HuH-7.5 (cell line): ENCODE measurements around the gene PHOSPHO1.
"Not testable (repeated sequence)": the region's sequence is repeated elsewhere in the genome, so short reads cannot be mapped to it uniquely, and the experiment has no call there.

Experiments
- DNase-seq: peaks from one replicate; pipeline ENCODE4 v3.0.0; 2011; ENCODE audit warnings: low spot score

Gene PHOSPHO1

DNA sequence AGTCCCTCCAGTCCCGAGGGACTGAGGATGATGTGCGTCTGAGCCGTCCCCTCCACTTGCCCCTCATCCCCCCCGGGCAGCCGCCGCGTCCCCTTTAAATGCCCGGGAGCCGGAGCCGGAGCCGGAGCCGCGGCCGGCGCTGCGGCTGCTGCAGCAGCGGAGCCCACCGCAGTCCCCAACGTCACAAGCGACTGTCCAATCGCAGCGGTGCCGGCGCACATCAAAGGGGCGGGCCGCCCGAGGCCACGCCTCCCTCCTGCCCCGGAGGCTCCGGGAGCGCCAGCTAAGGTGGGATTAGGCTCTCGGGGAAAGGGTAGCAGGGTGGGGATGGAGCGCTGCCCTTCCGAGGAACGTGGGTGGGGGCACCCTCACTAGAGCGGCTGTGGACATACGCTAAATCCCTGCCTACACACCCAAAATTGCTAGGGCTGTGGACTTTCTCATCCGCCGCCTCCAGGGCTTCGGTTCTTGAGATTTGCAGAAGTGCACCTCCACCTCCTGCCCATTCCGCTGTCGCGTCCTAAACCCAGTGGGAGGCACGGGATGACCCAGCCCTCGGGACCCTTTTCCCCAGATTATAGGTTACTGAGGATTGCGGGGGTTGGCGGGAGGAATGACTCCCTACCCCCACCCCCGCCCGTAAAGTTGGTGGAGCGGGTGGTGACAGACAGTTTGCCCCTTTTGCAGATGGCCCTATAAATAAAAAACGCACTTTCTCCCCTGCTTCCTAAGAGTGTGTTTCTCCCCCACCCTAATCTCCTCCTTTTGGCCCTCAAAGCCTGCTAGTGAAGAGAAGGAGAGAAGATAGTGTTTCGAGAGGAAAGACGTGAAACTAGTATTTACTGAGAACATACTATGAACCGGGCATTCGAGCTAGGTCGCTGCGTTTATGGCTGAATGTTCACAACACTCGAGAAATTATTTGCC, at the start of gene PHOSPHO1:
Gene PHOSPHO1 (minus strand): TSS at position 152 of the 927 bp plus-strand sequence. CDS start 4,096 bp downstream, outside the sequence.
- peak; percentile 94 for DNase-seq

DNA sequence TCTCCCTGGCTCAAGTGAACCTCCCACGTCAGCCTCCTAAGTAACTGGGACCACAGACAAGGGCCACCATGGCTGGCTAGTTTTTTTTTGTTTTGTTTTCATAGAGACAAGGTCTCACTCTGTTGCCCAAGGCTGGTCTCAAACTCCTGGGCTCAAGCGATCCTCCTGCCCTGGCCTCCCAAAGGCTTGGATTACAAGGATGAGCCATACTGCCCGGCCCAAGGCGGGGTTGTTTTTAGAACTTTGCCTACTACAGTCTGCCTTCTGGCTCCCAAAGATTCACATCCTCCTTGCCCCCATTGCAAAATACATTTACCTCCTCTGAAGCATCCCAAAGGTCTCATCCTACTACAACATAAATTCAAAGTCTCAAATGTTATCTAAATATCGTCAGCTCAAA, 49.5 kb upstream of the PHOSPHO1 start:
- DNase-seq: no peak

DNA sequence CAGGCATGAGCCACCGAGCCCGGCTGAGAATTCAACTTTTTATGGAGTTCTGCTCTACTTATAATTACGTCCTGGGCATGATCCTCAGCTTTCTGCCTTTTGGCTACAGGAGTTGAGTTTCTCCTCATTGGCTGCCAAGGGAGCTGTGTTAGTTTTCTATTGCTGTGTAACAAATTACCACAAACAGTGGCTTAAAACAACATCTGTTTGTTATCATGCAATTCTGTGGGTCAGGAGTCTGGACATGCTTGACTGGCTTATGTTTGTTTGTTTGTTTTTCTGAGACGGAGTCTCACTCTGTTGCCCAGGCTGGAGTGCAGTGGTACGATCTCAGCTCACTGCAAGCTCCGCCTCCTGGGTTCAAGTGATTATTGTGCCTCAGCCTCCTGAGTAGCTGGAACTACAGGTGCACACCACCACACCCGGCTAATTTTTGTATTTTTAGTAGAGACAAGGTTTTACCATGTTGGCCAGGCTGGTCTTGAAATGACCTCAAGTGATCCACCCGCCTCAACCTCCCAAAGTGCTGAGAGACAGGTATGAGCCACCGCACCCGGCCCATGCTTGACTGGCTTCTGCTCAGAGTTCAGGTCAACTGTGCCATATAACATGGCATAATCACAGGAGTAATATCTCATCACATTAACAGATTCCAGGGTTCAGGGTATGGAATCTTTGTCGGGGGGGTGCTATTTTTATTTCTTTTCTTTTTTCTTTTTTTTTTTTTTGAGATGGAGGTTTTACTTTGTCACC, 48.9 kb upstream of the PHOSPHO1 start:
- not testable (repeated sequence) for DNase-seq

DNA sequence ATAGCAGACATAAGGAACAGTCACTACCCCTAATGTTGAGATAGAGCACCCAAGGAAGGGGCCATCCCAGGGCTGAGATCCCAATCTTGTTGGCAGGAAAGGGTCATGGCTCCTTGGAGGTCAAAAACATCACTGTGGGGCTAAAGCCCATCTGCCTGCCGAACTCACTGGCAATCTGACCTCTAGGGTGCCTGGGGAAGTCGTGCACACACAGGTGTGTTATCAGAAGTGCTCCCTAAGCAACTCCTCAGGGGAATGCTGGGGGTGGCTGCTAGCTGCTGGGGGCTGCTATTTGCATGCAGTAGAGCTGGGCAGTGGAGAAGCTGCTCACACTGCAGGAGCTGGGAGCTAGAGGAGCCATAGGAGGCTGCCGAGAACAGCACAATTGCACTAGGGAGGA, 47.5 kb upstream of the PHOSPHO1 start:
- DNase-seq: no peak

DNA sequence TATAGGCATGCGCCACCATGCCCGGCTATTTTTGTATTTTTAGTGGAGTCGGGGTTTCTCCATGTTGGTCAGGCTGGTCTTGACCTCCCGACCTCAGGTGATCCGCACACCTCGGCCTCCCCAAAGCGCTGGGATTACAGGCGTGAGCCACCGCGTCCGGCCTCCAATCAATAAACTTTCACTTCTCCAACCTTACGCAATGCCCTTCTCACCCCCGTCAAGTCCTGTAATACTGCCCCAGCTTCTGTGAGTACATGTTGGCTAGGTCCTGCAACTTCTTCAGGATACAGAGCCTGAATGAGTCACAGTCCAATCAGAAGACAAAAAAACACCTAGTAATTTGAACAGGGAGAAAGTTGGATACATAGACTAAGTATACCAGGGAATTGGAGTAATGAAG, 47.1 kb upstream of the PHOSPHO1 start:
- no peak for DNase-seq

DNA sequence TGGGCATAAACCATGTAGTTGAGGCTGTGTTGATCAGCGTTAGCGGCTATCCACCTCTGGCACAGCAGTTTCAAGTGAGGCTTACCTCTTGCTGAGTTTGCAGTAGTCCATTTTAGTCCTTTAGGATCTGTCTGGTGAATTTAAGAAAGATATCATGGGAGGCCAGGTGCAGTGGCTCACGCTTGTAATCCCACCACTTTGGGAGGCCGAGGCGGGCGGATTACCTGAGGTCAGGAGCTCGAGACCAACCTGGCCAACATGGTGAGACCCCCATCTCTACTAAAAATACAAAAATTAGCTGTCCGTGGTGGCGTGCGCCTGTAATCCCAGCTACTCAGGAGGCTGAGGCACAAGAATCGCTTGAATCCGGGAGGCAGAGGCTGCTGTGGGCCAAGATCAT, 45.4 kb upstream of the PHOSPHO1 start:
- not testable (repeated sequence) for DNase-seq

- DNase-seq: no peak
These were observed 38.8 kb upstream of the PHOSPHO1 start for GRCh38 chr17:49269356-49269755.

- DNase-seq: no peak
These were observed 37.3 kb upstream of the PHOSPHO1 start for GRCh38 chr17:49267912-49268311.

DNA sequence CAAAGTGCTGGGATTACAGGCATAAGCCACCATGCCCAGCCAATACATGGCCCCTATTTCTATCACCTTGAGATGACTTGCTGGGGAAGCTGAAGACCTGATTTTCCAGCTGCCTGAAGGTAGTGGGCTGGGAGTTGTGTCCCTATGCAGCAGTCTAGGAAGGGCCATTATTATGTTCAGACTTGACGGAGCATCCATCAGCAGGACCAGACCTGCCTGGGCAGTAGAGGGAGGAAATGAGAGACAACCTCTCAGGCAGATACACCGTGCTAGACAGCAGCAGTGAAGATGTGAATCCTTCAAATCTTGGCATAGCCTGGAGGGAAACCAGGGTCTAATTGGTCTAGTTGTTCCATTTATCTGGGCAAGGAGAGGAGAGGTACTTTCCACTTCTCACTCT, 35.6 kb upstream of the PHOSPHO1 start:
- no peak for DNase-seq

DNA sequence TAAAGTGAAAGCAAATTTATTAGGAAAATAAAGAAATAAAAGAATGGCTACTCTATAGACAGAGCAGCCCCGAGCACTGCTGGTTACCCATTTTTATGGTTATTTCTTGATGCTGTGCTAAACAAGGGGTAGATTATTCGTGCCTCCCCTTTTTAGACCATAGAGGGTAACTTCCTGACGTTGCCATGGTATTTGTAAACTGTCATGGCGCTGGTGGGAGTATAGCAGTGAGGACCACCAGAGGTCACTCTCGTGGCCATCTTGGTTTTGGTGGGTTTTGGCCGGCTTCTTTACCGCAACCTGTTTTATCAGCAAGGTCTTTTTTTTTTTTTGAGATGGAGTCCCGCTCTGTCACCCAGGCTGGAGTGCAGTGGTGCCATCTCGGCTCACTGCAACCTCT, 31.0 kb upstream of the PHOSPHO1 start:
- DNase-seq: not testable (repeated sequence)

- DNase-seq: no peak
These were observed 30.3 kb upstream of the PHOSPHO1 start for GRCh38 chr17:49260817-49261291.

DNA sequence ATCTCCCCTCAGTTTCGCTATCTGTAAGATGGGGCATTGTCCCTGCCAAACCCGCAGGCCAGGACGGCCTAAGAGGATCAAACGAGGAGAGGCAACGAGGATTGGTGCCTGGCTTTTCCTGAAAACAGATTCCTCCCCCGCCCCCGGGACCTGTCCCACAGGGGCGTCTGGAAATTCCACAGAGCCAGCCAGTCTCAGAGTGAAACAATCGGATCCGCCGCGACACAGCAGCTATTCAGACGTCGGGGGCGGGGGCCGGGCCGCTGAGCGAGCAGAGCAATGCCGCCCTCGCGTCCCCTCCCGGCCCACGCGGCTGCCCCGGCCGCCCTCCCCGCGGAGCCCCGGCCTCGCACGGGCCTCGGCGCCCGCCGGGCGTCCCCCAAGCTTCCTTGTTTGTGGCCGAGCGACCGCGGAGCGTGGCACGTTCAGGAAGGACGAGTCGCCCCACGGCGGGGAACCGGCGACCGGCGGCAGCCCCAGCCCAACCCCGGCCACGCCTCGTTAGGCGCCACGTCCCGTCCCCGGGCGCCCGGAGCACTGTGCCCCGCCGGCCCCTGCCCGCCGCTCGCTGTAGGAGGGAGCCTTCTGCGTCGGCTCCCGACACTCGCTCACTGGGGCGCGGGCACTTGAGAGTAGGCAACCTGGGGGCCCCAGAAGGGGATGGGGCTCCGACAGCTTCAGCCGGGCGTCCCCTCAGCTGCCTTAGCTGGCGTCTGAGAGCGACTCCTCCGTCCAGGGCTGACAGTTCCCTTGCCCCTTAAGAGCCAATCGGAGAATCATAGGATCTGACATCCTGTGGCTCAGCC, 29.6 kb upstream of the PHOSPHO1 start:
- peak; percentile 50 for DNase-seq

- no peak for DNase-seq
These were observed 29.1 kb upstream of the PHOSPHO1 start for GRCh38 chr17:49259663-49260010.

- no peak for DNase-seq
These were observed 27.8 kb upstream of the PHOSPHO1 start for GRCh38 chr17:49258394-49258793.

DNA sequence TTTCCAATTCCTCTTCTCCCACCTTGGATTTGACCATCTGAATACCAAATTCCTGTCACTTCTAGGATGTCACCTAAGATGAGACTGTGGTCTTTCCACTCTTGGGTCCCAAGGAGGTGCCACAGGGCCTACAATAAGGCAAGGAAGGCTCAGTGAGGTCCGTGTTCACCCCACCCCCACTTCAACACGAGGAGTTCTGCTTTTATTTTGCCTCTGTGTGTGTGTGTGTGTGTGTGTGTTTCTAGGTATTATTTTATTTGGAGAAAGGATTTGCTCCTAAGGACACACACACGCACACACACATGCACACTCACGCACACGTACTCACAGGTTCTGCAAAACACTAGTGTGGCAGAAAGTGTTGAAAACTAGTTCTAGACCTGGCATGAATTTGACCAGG, 24.5 kb upstream of the PHOSPHO1 start:
- DNase-seq: no peak

DNA sequence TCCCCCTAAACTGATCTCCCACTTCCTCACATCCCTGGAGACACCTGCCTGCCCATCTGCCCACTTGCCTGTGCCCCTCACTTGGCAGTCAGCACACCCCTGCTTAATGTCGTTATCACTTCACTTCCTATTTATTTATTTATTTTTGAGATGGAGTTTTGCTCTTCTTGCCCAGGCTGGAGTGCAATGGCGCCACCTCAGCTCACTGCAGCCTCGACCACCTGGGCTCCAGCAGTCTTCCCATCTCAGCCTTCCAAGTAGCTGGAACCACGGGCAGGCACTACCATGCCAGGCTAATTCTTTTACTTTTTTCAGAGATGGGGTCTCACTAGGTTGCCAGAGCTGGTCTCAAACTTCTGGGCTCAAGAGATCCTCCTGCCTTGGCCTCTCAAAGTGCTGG, 23.5 kb upstream of the PHOSPHO1 start:
- DNase-seq: no peak

- DNase-seq: no peak
These were observed 21.6 kb upstream of the PHOSPHO1 start for GRCh38 chr17:49252148-49252695.

DNA sequence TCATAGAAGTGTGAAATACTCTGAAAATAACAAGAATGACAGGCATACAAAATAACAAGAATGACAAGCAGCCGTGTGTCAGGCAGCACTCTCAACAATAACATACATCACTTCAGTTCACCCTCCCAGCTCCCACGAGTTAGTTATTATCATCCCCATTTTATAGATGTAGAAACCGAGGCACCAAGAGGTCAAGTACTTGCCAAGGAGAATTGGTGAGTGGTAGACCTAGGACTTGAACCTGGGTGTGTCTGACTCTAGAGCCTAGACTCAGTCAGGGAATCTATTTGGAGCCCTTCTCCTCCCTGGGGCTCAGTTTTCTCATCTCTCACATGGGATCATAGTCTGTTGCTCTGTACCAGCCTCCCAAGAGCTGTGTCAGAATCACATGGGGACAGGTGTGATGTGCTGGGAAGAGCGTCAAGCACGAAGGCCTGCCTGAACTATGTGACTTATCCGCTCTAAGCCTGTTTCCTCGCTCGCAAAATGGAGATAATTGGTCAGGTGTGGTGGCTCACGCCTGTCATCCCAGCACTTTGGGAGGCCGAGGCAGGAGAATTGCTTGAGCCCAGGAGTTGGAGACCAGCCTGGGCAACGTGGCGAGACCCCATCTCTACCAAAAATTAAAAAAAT, 19.4 kb upstream of the PHOSPHO1 start:
- no peak for DNase-seq

DNA sequence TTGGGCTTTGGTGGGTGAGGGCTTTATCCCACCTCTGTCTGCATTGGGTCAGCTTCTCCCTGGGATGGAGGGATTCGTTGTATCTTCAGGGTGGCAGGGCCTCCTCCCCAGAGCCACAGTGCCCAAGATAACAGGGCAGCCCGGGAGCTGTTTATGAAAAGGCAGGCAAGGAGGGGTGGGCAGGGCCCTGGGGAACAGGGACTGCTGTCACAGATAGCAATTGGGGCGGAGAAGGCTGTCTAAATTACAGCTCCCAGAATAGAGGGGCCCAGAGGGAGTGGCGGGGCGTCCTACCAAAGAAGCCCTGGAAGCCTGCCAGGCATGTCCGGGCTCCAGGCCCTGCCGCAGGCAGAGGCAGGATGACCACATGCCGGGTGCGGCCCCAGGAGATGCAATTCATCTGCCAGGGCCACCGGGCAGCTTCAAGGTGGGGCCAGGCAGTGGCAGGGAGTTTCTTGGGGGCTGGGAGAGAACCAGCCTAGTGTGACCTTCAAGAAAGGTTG, 18.8 kb upstream of the PHOSPHO1 start:
- DNase-seq: no peak

DNA sequence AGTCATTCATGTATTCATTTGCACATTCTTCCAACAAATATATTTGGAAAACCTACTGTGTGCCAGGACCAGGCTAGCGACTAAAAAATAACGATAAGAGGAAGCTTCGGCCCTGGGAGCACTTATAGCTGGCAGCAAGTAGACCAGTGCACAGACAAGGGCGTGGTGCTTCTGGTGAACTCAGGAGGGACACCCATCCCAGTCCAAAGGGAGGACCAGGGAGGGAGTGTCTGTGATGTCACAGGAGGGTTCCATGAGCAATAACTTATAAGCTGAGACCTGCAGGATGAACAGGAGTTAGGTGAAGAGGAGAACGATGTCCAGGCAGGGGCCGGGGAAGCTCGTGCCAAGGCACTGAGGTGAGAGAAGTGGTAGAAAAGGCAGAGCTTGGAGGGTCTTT, 17.4 kb upstream of the PHOSPHO1 start:
- DNase-seq: no peak

GRCh38 chr17:49244839-49245238, 14.3 kb upstream of the PHOSPHO1 start:
- no peak for DNase-seq
